ENCODE data around the gene GUCY1A2. TPM values are rescaled to one million over a fixed set of nuclear protein-coding genes. Genes with fewer than 3 reads are reported as not detected.

Gene GUCY1A2
- total RNA-seq, 2 experiments from 2014 or later: not detected

GRCh38 chr11:106913141-106913540 lies 105.1 kb downstream of the GUCY1A2 start:
- DNase-seq: no peak
- intact Hi-C loops (cut with DNase I, micrococcal nuclease): no loop called here
- CTCF ChIA-PET: no interaction called here

GRCh38 chr11:106904826-106905225 lies 113.5 kb downstream of the GUCY1A2 start:
- DNase-seq: no peak
- intact Hi-C loops (cut with DNase I, micrococcal nuclease): no loop called here
- Histone ChIP-seq H3K4me3 (ENCODE audit: low read length) (no peak overlapping the region), H3K27me3 (ENCODE audit: control insufficient read depth in 1 of 2, insufficient read depth in 2 of 2, low read length in 2 of 2) (no peaks in the 10 kb centered on the region), H3K36me3 (ENCODE audit: insufficient read depth, low read length) (no peaks in the 10 kb centered on the region), H3K9me3 (ENCODE audit: control insufficient read depth in 1 of 2, insufficient read depth in 1 of 2, low read length in 2 of 2) (peaks cover 4 to 5% of the 10 kb centered on the region in 2 experiments), H3K27ac (ENCODE audit: low read depth in 1 of 2, low read length in 2 of 2) (no peak overlapping the region), H3K4me1 (ENCODE audit: insufficient read depth, low read length) (no peaks in the 10 kb centered on the region)
- Mint-ChIP-seq H3K4me3 (no peak overlapping the region), H3K36me3 (ENCODE audit: low read depth) (no peaks in the 10 kb centered on the region), H3K9me3 (peaks cover 6% of the 10 kb centered on the region), H3K27me3 (no peaks in the 10 kb centered on the region), H3K27ac (no peak overlapping the region), H3K4me1 (ENCODE audit: low read depth) (no peaks in the 10 kb centered on the region)
- no peak for TF ChIP-seq CTCF (IDR thresholded peaks at IDR 0.05)
- ChIA-PET POLR2A (interaction anchor here (0.6 kb wide), 1 partner anchor 320 kb away, joined by 3 read pairs; no protein-coding TSS in a partner anchor), CTCF (no interaction called here)
- ATAC-seq (ENCODE audit: poor library complexity): no peak

More at GRCh38 chr11:106913141-106913540, 105.1 kb downstream of the GUCY1A2 start:
- no peaks in the 10 kb centered on the region for H3K27me3 ChIP-seq (ENCODE audit: control insufficient read depth in 1 of 2, insufficient read depth in 2 of 2, low read length in 2 of 2)
- TF ChIP-seq CTCF (IDR thresholded peaks at IDR 0.05): no peak
- H3K27ac ChIP-seq (ENCODE audit: low read depth in 1 of 2, low read length in 2 of 2): no peak overlapping the region
- H3K4me1 ChIP-seq (ENCODE audit: insufficient read depth, low read length): no peaks in the 10 kb centered on the region
- H3K9me3 ChIP-seq (ENCODE audit: control insufficient read depth in 1 of 2, insufficient read depth in 1 of 2, low read length in 2 of 2): no peaks in the 10 kb centered on the region
- no peaks in the 10 kb centered on the region for H3K36me3 Mint-ChIP-seq (ENCODE audit: low read depth)
- ATAC-seq (ENCODE audit: poor library complexity): no peak
- no peak overlapping the region for H3K4me3 Mint-ChIP-seq
- POLR2A ChIA-PET: no interaction called here
- H3K27ac Mint-ChIP-seq: no peak overlapping the region
- no peaks in the 10 kb centered on the region for H3K27me3 Mint-ChIP-seq
- no peaks in the 10 kb centered on the region for H3K4me1 Mint-ChIP-seq (ENCODE audit: low read depth)
- H3K4me3 ChIP-seq (ENCODE audit: low read length): no peak overlapping the region
- no peaks in the 10 kb centered on the region for H3K36me3 ChIP-seq (ENCODE audit: insufficient read depth, low read length)
- H3K9me3 Mint-ChIP-seq: peaks cover 13% of the 10 kb centered on the region

- Histone ChIP-seq H3K4me1 (ENCODE audit: insufficient read depth, low read length) (no peaks in the 10 kb centered on the region), H3K4me3 (ENCODE audit: low read length) (no peak overlapping the region), H3K27ac (ENCODE audit: low read depth in 1 of 2, low read length in 2 of 2) (no peak overlapping the region), H3K27me3 (ENCODE audit: control insufficient read depth in 1 of 2, insufficient read depth in 2 of 2, low read length in 2 of 2) (no peaks in the 10 kb centered on the region), H3K36me3 (ENCODE audit: insufficient read depth, low read length) (no peaks in the 10 kb centered on the region), H3K9me3 (ENCODE audit: control insufficient read depth in 1 of 2, insufficient read depth in 1 of 2, low read length in 2 of 2) (no peaks in the 10 kb centered on the region)
- no peak overlapping the region for H3K4me3 Mint-ChIP-seq
- H3K4me1 Mint-ChIP-seq (ENCODE audit: low read depth): no peaks in the 10 kb centered on the region
- ChIA-PET CTCF (no interaction called here), POLR2A (no interaction called here)
- peaks cover 11% of the 10 kb centered on the region for H3K9me3 Mint-ChIP-seq
- no peak overlapping the region for H3K27ac Mint-ChIP-seq
- DNase-seq (no peak), ATAC-seq (ENCODE audit: poor library complexity) (no peak)
- TF ChIP-seq CTCF (IDR thresholded peaks at IDR 0.05): no peak
- no peaks in the 10 kb centered on the region for H3K36me3 Mint-ChIP-seq (ENCODE audit: low read depth)
- intact Hi-C loops (cut with DNase I, micrococcal nuclease): no loop called here
- no peaks in the 10 kb centered on the region for H3K27me3 Mint-ChIP-seq
Measured at GRCh38 chr11:106889718-106890117, 128.6 kb downstream of the GUCY1A2 start.
